H1 (cell line): ENCODE results near the gene WDR90. TPM values are rescaled to one million over a fixed set of nuclear protein-coding genes. Genes with fewer than 3 reads are reported as not detected.
A peak's percentile ranks its signal among the peaks of the same experiment; 100 is the strongest.

Experiments
- ATF2 ChIP-seq: IDR thresholded peaks from 2 replicates; pipeline ENCODE4 v1.6.1; 2012; ENCODE audit warnings: low read length, inconsistent platforms
- CREB1 ChIP-seq: IDR thresholded peaks from 2 replicates; pipeline ENCODE4 v1.6.1; 2012; ENCODE audit warnings: inconsistent platforms
- CTBP2 ChIP-seq: IDR thresholded peaks from 2 replicates; pipeline ENCODE4 v1.7.0; 2011; ENCODE audit warnings: borderline replicate concordance, mild to moderate bottlenecking, moderate library complexity, mixed read lengths, low read length; ENCODE audit not compliant: insufficient read depth, insufficient read length
- GTF2F1 ChIP-seq: IDR thresholded peaks from 2 replicates; pipeline ENCODE4 v1.6.1; 2012; ENCODE audit warnings: low read depth, low read length, improper control_type of control experiment, borderline replicate concordance
- HDAC6 ChIP-seq: IDR thresholded peaks from one replicate; pipeline ENCODE4 v1.7.1; 2012; ENCODE audit warnings: low read depth, mild to moderate bottlenecking, inconsistent platforms, low read length, moderate library complexity
- JUND ChIP-seq: IDR thresholded peaks from 2 replicates; pipeline ENCODE4 v1.6.1; 2011; ENCODE audit warnings: mild to moderate bottlenecking, improper control_type of control experiment, low read length
- KDM1A ChIP-seq: fragments of 200-600, 300-600 bp; sonication (generic); IDR thresholded peaks from 2 replicates; pipeline ENCODE4 v1.7.1; 2016; ENCODE audit warnings: mild to moderate bottlenecking, low read length, borderline replicate concordance
- MAX ChIP-seq: IDR thresholded peaks from 2 replicates; pipeline ENCODE4 v1.6.1; 2012; ENCODE audit warnings: inconsistent platforms
- NRF1 ChIP-seq: IDR thresholded peaks from 2 replicates; pipeline ENCODE4 v1.6.1; 2011; ENCODE audit warnings: mild to moderate bottlenecking, low read depth, low read length, improper control_type of control experiment
- PHF8 ChIP-seq: fragments of 200-600 bp; sonication (generic); conservative IDR thresholded peaks from 2 replicates; pipeline ENCODE4 v1.7.1; 2012; ENCODE audit warnings: low read depth, mild to moderate bottlenecking, inconsistent platforms, low read length, moderate library complexity
- POLR2A ChIP-seq, 2 experiments: IDR thresholded peaks; 1 replicate in 1 of 2; 2 replicates in 1 of 2; pipeline ENCODE4 v1.6.1; 2011; ENCODE audit warnings: low read depth in 2 of 2, low read length in 2 of 2, mild to moderate bottlenecking in 2 of 2; ENCODE audit errors: control extremely low read depth in 1 of 2
- POLR2AphosphoS5 ChIP-seq: IDR thresholded peaks from 2 replicates; pipeline ENCODE4 v1.6.1; 2011; ENCODE audit warnings: low read depth, low read length
- POU5F1 ChIP-seq: IDR thresholded peaks from 2 replicates; pipeline ENCODE4 v1.6.1; 2011; ENCODE audit warnings: low read depth, mild to moderate bottlenecking, low read length, moderate library complexity
- RAD21 ChIP-seq, 2 experiments: IDR thresholded peaks in 1 of 2; conservative IDR thresholded peaks in 1 of 2; 2 replicates each; pipeline ENCODE4 v1.6.1; 2011; ENCODE audit warnings: low read depth in 2 of 2, low read length in 2 of 2, improper control_type of control experiment in 1 of 2, inconsistent platforms in 1 of 2, mild to moderate bottlenecking in 1 of 2, moderate library complexity in 1 of 2
- SIX5 ChIP-seq: IDR thresholded peaks from 2 replicates; pipeline ENCODE4 v1.6.1; 2011; ENCODE audit warnings: mild to moderate bottlenecking, low read depth, low read length
- SP4 ChIP-seq: IDR thresholded peaks from 2 replicates; pipeline ENCODE4 v1.6.1; 2012; ENCODE audit warnings: low read length, inconsistent platforms
- TAF7 ChIP-seq: optimal IDR thresholded peaks from 2 replicates; pipeline ENCODE3; 2011; ENCODE audit warnings: low read depth, mild to moderate bottlenecking, inconsistent platforms, low read length, moderate library complexity, borderline replicate concordance
- TBP ChIP-seq: IDR thresholded peaks from 2 replicates; pipeline ENCODE4 v1.6.1; 2011; ENCODE audit warnings: low read depth, low read length, improper control_type of control experiment
- YY1 ChIP-seq: IDR thresholded peaks from 2 replicates; pipeline ENCODE4 v1.6.1; 2011; ENCODE audit warnings: low read depth, mild to moderate bottlenecking, low read length
- polyA plus RNA-seq, 7 experiments: library from polyadenylated mRNA; depleted of rRNA in 3 of 7; stranded (reverse) in 5 of 7; unstranded in 2 of 7; fragments of >200 nt in 5 of 7; fragments of 200-250 nt in 2 of 7; gene quantifications; 1 replicate in 5 of 7; 2 replicates in 1 of 7; 4 replicates in 1 of 7; pipeline versions ENCODE4 v1.2.1 to v1.2.3, GENCODE V29; 2011 to 2013; ENCODE audit warnings: missing spikeins in 2 of 7, mixed read lengths in 2 of 7
- total RNA-seq: library from RNA; stranded (reverse); fragmentation: NEBNext Ultra II Directional; extraction: Animal tissue kit (Norgen Biotek cat#: 25700); gene quantifications from 2 replicates; pipeline ENCODE4 v1.2.1, GENCODE V29; 2021
- TF ChIP-seq, protein P1 (sequence below): IDR thresholded peaks from 2 replicates; pipeline ENCODE4 v1.6.1; 2011; ENCODE audit warnings: low read depth, mild to moderate bottlenecking, low read length; ENCODE audit not compliant: insufficient read depth
- TF ChIP-seq, protein P2 (sequence below): IDR thresholded peaks from 2 replicates; pipeline ENCODE4 v1.6.1; 2012; ENCODE audit warnings: inconsistent platforms

The WDR90 gene
- total and polyA plus RNA-seq, 2 of the 8 experiments (the other 6 are each of a cell fraction or from before 2014, with no cell fraction given), result 24.0 to 47.2 TPM

GRCh38 chr16:684071-684794 lies 35.1 kb downstream of the WDR90 start, which contains the start of gene JMJD8 (continued):
- TF ChIP-seq, protein P1, sequence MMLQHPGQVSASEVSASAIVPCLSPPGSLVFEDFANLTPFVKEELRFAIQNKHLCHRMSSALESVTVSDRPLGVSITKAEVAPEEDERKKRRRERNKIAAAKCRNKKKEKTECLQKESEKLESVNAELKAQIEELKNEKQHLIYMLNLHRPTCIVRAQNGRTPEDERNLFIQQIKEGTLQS, result no peak
- peak; percentile 80 for TF ChIP-seq CREB1
- peak; percentile 89 for TF ChIP-seq YY1
- TF ChIP-seq TBP, result peak; percentile 80
- TF ChIP-seq HDAC6, result no peak
- TF ChIP-seq SP4, result no peak
- peak; percentile 88 for TF ChIP-seq MAX
- TF ChIP-seq POLR2A (IDR thresholded peaks at IDR 0.05; ENCODE audit: control extremely low read depth in 1 of 2, low read depth in 2 of 2, low read length in 2 of 2), result peak in 1 of 2 experiments; percentile 92; a peak in 2 of 3 replicates
- TF ChIP-seq, protein P2, sequence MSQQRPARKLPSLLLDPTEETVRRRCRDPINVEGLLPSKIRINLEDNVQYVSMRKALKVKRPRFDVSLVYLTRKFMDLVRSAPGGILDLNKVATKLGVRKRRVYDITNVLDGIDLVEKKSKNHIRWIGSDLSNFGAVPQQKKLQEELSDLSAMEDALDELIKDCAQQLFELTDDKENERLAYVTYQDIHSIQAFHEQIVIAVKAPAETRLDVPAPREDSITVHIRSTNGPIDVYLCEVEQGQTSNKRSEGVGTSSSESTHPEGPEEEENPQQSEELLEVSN, result peak; percentile 92
- no peak for TF ChIP-seq KDM1A
- no peak for TF ChIP-seq JUND
- TF ChIP-seq RAD21 (IDR thresholded peaks at IDR 0.05 in 1 of 2, conservative IDR thresholded peaks at IDR 0.05 in 1 of 2; ENCODE audit: low read depth in 2 of 2, low read length in 2 of 2), result no peak
- TF ChIP-seq TAF7, result peak; percentile 92
- TF ChIP-seq PHF8, result peak; percentile 82
- no peak for TF ChIP-seq NRF1
- TF ChIP-seq POLR2AphosphoS5, result peak; percentile 73; the same call in 1 of the 2 replicates
- TF ChIP-seq ATF2, result peak; percentile 62; the same call in 1 of the 2 replicates
- TF ChIP-seq CTBP2, result no peak
- no peak for TF ChIP-seq SIX5
- TF ChIP-seq GTF2F1, result peak; percentile 14; the same call in 1 of the 2 replicates
- TF ChIP-seq POU5F1, result no peak
